Osteoblast (primary cell): Measurements from ENCODE around the gene FGF19. TPM values are rescaled to one million over a fixed set of nuclear protein-coding genes. Genes with fewer than 3 reads are reported as not detected.

ENCODE experiments used
- DNase-seq: peaks from one replicate; pipeline ENCODE4 v3.0.0; 2011; ENCODE audit warnings: low spot score, mixed read lengths; ENCODE audit not compliant: insufficient read length; ENCODE audit errors: missing footprints
- H2AFZ ChIP-seq: 2 replicates; pipeline ENCODE4 v1.6.0; 2011; ENCODE audit warnings: mild to moderate bottlenecking, low read length
- H3K27ac ChIP-seq: 2 replicates; pipeline ENCODE4 v1.5.1; 2011; ENCODE audit warnings: mild to moderate bottlenecking, low read depth, low read length, moderate library complexity
- H3K27me3 ChIP-seq: 2 replicates; pipeline ENCODE4 v1.6.0; 2012; ENCODE audit warnings: mild to moderate bottlenecking, control low read depth, inconsistent platforms, low read length, moderate library complexity; ENCODE audit not compliant: insufficient read depth
- H3K36me3 ChIP-seq: 2 replicates; pipeline ENCODE4 v1.5.1; 2011; ENCODE audit warnings: mild to moderate bottlenecking, low read length, control low read depth, moderate library complexity; ENCODE audit not compliant: insufficient read depth
- H3K4me1 ChIP-seq: 2 replicates; pipeline ENCODE4 v1.5.1; 2011; ENCODE audit warnings: mild to moderate bottlenecking, low read length, control low read depth, moderate library complexity; ENCODE audit not compliant: insufficient read depth
- H3K4me2 ChIP-seq: 2 replicates; pipeline ENCODE4 v1.6.0; 2011; ENCODE audit warnings: mild to moderate bottlenecking, low read length; ENCODE audit not compliant: insufficient read depth
- H3K4me3 ChIP-seq: fragments of 200-600 bp; sonication (generic); 3 replicates; pipeline ENCODE4 v1.5.1; 2012; ENCODE audit warnings: mild to moderate bottlenecking, low read length, inconsistent platforms; ENCODE audit not compliant: insufficient read depth
- H3K79me2 ChIP-seq: 2 replicates; pipeline ENCODE4 v1.6.0; 2012; ENCODE audit warnings: mild to moderate bottlenecking, low read length, control low read depth, inconsistent platforms; ENCODE audit not compliant: insufficient read depth
- H3K9me3 ChIP-seq: 2 replicates; pipeline ENCODE4 v1.5.1; 2011; ENCODE audit warnings: low read depth, low read length, control low read depth
- H4K20me1 ChIP-seq: 2 replicates; pipeline ENCODE4 v1.6.0; 2012; ENCODE audit warnings: mild to moderate bottlenecking, low read length, control low read depth; ENCODE audit not compliant: insufficient read depth
- total RNA-seq: library from RNA; depleted of rRNA; stranded (reverse); fragments of >200 nt; gene quantifications from 2 replicates; pipeline ENCODE4 v1.2.3, GENCODE V29; 2012
- TF ChIP-seq, protein P1 (sequence below): IDR thresholded peaks from 2 replicates; pipeline ENCODE4 v1.5.1; 2011; ENCODE audit warnings: mild to moderate bottlenecking, low read depth, low read length, moderate library complexity; ENCODE audit errors: extremely low read depth

Gene FGF19
- total RNA-seq, 1 donor = not detected

DNA sequence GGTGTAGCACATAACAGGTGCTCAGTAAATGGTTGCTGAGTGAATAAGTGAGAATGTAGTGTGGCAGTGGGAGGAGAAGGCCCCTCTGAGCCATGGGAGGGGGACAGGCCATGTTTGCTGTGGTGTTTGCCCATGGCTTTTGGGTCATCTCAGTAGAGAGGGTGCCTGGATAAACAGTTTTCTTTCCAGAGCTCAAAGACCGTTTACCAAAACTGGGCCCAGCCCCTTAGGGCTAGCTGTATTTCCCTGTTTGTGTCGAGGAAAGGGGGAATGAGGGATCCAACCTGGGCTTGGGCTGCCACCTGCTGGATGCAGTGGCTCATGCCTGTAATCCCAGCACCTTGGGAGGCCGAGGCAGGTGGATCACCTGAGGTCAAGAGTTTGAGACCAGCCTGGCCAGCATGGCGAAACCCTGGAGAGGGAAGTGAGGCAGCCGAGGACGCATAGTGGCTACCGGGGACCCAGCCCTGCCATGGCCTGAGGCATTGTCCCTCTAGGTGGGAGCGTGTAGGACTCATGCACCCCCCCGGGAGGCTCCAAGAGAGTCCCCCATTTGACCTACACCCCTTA lies 20.0 kb downstream of the FGF19 start:
- Histone ChIP-seq H3K27me3 (peaks cover 3% of the 10 kb centered on the region), H2AFZ (no peak overlapping the region), H4K20me1 (no peaks in the 10 kb centered on the region), H3K79me2 (no peaks in the 10 kb centered on the region), H3K9me3 (no peaks in the 10 kb centered on the region), H3K36me3 (no peaks in the 10 kb centered on the region), H3K4me3 (no peak overlapping the region), H3K4me1 (no peaks in the 10 kb centered on the region), H3K4me2 (no peak overlapping the region), H3K27ac (no peak overlapping the region)
- peak; percentile 54 for DNase-seq
- TF ChIP-seq, protein P1, sequence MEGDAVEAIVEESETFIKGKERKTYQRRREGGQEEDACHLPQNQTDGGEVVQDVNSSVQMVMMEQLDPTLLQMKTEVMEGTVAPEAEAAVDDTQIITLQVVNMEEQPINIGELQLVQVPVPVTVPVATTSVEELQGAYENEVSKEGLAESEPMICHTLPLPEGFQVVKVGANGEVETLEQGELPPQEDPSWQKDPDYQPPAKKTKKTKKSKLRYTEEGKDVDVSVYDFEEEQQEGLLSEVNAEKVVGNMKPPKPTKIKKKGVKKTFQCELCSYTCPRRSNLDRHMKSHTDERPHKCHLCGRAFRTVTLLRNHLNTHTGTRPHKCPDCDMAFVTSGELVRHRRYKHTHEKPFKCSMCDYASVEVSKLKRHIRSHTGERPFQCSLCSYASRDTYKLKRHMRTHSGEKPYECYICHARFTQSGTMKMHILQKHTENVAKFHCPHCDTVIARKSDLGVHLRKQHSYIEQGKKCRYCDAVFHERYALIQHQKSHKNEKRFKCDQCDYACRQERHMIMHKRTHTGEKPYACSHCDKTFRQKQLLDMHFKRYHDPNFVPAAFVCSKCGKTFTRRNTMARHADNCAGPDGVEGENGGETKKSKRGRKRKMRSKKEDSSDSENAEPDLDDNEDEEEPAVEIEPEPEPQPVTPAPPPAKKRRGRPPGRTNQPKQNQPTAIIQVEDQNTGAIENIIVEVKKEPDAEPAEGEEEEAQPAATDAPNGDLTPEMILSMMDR = peak; percentile 41

DNA sequence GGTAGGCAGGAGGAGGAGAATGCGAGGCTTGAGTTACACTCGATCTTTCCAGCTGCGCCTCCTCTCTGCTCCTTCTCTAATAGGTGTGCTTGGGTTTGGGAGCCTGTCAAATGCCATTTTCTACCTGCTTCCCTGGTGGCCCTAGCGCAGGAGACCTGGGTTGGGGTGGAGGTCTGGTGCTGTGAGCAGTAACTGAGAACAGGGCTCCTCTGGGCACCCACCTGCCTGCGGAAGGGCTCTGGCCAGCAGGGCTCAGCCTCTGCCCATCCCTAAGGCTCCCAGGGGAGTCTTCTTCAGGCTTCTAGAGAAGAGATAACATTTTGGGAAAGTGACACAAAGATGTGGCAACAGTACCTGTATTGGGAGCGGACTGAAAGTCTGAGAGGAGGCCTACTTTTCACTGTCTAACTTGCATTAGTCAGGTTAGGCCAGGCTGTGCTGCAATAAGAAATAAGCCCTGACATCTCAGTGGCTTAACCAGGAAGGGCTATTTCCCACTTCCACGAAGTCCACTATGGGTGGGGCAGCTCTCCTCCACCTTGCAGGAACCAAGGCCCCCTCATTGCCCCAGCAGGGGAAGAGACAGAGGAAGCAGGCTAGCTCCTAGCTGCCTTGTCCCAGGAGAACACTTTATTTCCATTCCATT lies 21.0 kb downstream of the FGF19 start:
- DNase-seq = no peak
- Histone ChIP-seq H3K27ac (no peak overlapping the region), H3K4me2 (no peak overlapping the region), H4K20me1 (no peaks in the 10 kb centered on the region), H3K27me3 (peaks cover 6% of the 10 kb centered on the region), H3K36me3 (no peaks in the 10 kb centered on the region), H3K9me3 (no peaks in the 10 kb centered on the region), H2AFZ (no peak overlapping the region), H3K4me3 (no peak overlapping the region), H3K79me2 (no peaks in the 10 kb centered on the region), H3K4me1 (no peaks in the 10 kb centered on the region)
- TF ChIP-seq, protein P1 = no peak

DNA sequence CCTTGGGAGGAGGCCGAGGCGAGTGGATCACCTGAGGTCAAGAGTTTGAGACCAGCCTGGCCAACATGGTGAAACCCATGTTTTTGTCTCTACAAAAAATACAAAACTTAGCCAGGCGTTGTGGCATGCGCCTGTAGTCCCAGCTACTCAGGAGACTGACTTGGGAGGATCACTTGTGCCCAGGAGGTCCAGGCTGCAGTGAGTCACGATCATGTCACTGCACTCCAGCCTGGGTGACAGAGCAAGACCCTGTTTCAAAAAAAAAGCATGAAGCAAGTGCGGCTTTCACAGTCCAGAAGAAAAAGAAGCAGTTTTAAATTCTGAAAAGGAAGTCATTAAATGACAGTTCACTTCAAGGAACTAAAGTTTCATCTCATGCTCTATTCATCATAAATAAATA lies 21.6 kb downstream of the FGF19 start:
- Histone ChIP-seq H3K27me3 (peaks cover 7% of the 10 kb centered on the region), H2AFZ (no peak overlapping the region), H3K27ac (no peak overlapping the region), H3K79me2 (no peaks in the 10 kb centered on the region), H3K4me3 (no peak overlapping the region), H3K36me3 (no peaks in the 10 kb centered on the region), H4K20me1 (no peaks in the 10 kb centered on the region), H3K9me3 (no peaks in the 10 kb centered on the region), H3K4me1 (no peaks in the 10 kb centered on the region), H3K4me2 (no peak overlapping the region)
- TF ChIP-seq, protein P1 = no peak
- DNase-seq = no peak

DNA sequence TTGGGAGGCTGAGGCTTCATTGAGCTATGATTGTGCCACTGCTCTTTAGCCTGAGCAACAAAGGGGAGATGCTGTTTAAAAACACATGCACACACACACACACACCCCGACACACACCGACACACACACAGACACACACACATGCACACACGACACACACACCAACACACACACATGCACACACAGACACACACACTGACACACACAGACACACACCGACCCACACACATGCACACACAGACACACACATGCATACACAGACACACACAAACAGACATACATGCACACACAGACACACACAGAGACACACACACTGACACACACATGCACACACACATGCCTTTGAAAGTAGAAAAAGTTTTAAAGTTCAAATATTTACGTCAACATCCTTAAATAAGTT lies 23.1 kb downstream of the FGF19 start:
- H3K4me3 ChIP-seq = no peak overlapping the region
- TF ChIP-seq, protein P1 = no peak
- no peaks in the 10 kb centered on the region for H3K79me2 ChIP-seq
- no peak overlapping the region for H3K4me2 ChIP-seq
- no peaks in the 10 kb centered on the region for H4K20me1 ChIP-seq
- no peak for DNase-seq
- no peaks in the 10 kb centered on the region for H3K36me3 ChIP-seq
- no peaks in the 10 kb centered on the region for H3K9me3 ChIP-seq
- peaks cover 4% of the 10 kb centered on the region for H3K27me3 ChIP-seq
- H2AFZ ChIP-seq = no peak overlapping the region
- no peaks in the 10 kb centered on the region for H3K4me1 ChIP-seq
- H3K27ac ChIP-seq = no peak overlapping the region
